Endothelial cell of umbilical vein (primary cell): ENCODE measurements around the gene C16orf95.

ENCODE experiments used
- EZH2 ChIP-seq: IDR thresholded peaks from 2 replicates; pipeline ENCODE4 v1.6.1; 2012; ENCODE audit warnings: borderline replicate concordance, low read depth, mild to moderate bottlenecking, moderate library complexity, low read length, inconsistent platforms; ENCODE audit not compliant: severe bottlenecking
- MYC ChIP-seq: IDR thresholded peaks from one replicate; pipeline ENCODE4 v1.6.1; 2011; ENCODE audit warnings: mild to moderate bottlenecking, low read depth, low read length
- POLR2A ChIP-seq: IDR thresholded peaks from 2 replicates; pipeline ENCODE4 v1.6.1; 2012; ENCODE audit warnings: low read depth, mild to moderate bottlenecking, control low read depth, low read length
- POLR2AphosphoS5 ChIP-seq: IDR thresholded peaks from 2 replicates; pipeline ENCODE4 v1.6.1; 2012; ENCODE audit warnings: low read depth, mild to moderate bottlenecking, control low read depth, low read length, moderate library complexity; ENCODE audit not compliant: insufficient read depth
- TF ChIP-seq, protein P1 (sequence below), 2 donors: IDR thresholded peaks; 1 replicate in 1 of 2; 2 replicates in 1 of 2; pipeline ENCODE4 v1.5.1; 2011; ENCODE audit warnings: low read length in 2 of 2, mild to moderate bottlenecking in 2 of 2, moderate library complexity in 2 of 2, control low read depth in 1 of 2, inconsistent platforms in 1 of 2, low read depth in 1 of 2; ENCODE audit not compliant: insufficient read depth in 1 of 2; ENCODE audit errors: extremely low read depth in 1 of 2
- TF ChIP-seq, protein P2 (sequence below): IDR thresholded peaks from 2 replicates; pipeline ENCODE4 v1.6.1; 2011; ENCODE audit not compliant: insufficient read depth, insufficient read length

DNA sequence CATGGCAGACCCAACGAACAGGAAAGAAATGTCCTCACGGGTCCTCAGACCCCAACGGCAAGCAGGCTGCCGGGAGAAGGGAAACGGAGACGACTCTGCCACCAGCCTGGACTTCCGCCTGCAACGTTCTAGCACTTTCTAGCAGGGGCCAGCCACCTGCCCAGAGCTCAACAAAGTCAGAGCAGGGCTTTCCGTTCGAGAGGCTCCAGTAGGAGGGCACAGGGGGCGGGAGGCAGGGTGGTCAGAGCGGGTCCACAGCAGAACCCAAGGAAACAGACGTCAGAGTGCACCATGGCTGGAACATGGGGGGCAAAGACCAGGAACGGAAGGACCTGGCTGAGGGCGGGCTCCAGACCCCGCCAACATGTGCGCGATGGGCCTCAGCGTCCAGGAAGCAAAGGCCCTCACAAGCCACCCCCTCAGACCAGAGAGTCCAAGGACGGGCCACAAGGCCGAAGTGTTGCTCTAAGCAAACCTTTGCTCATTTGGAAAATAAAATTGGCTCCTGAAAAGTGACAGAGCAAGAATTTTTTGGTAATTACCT, 29.4 kb upstream of the C16orf95 start:
- no peak for TF ChIP-seq POLR2AphosphoS5
- TF ChIP-seq, protein P1, sequence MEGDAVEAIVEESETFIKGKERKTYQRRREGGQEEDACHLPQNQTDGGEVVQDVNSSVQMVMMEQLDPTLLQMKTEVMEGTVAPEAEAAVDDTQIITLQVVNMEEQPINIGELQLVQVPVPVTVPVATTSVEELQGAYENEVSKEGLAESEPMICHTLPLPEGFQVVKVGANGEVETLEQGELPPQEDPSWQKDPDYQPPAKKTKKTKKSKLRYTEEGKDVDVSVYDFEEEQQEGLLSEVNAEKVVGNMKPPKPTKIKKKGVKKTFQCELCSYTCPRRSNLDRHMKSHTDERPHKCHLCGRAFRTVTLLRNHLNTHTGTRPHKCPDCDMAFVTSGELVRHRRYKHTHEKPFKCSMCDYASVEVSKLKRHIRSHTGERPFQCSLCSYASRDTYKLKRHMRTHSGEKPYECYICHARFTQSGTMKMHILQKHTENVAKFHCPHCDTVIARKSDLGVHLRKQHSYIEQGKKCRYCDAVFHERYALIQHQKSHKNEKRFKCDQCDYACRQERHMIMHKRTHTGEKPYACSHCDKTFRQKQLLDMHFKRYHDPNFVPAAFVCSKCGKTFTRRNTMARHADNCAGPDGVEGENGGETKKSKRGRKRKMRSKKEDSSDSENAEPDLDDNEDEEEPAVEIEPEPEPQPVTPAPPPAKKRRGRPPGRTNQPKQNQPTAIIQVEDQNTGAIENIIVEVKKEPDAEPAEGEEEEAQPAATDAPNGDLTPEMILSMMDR (IDR thresholded peaks at IDR 0.05; ENCODE audit: extremely low read depth in 1 of 2, insufficient read depth in 1 of 2, low read depth in 1 of 2, low read length in 2 of 2): no peak
- TF ChIP-seq MYC: no peak
- no peak for TF ChIP-seq POLR2A
- TF ChIP-seq EZH2: no peak
- TF ChIP-seq, protein P2, sequence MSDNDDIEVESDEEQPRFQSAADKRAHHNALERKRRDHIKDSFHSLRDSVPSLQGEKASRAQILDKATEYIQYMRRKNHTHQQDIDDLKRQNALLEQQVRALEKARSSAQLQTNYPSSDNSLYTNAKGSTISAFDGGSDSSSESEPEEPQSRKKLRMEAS: no peak
